Liver (tissue), 3 donors: ENCODE results near the gene XAB2.

Source experiments
- EGR1 ChIP-seq, 2 donors: IDR thresholded peaks; 2 replicates each; pipeline ENCODE4 v1.6.1; 2016 to 2018; ENCODE audit warnings: antibody characterized with exemption in 2 of 2, low read depth in 2 of 2
- FOXA1 ChIP-seq: IDR thresholded peaks from 2 replicates; pipeline ENCODE4 v1.6.1; 2016; ENCODE audit warnings: antibody characterized with exemption
- FOXA2 ChIP-seq: IDR thresholded peaks from 2 replicates; pipeline ENCODE4 v1.6.1; 2016; ENCODE audit warnings: antibody characterized with exemption
- HNF4G ChIP-seq: IDR thresholded peaks from 2 replicates; pipeline ENCODE4 v1.6.1; 2016; ENCODE audit warnings: antibody characterized with exemption
- JUND ChIP-seq, 2 donors: IDR thresholded peaks; 2 replicates each; pipeline ENCODE4 v1.6.1; 2016; ENCODE audit warnings: antibody characterized with exemption in 2 of 2
- MAX ChIP-seq: IDR thresholded peaks from 2 replicates; pipeline ENCODE4 v1.6.1; 2016; ENCODE audit warnings: antibody characterized with exemption
- RAD21 ChIP-seq, 2 donors: IDR thresholded peaks; 2 replicates each; pipeline ENCODE4 v1.6.1; 2016; ENCODE audit warnings: antibody characterized with exemption in 2 of 2, mild to moderate bottlenecking in 2 of 2
- SP1 ChIP-seq: IDR thresholded peaks from 2 replicates; pipeline ENCODE4 v1.6.1; 2018; ENCODE audit warnings: antibody characterized with exemption, mild to moderate bottlenecking
- YY1 ChIP-seq: IDR thresholded peaks from 2 replicates; pipeline ENCODE4 v1.6.1; 2016; ENCODE audit warnings: antibody characterized with exemption, mild to moderate bottlenecking
- TF ChIP-seq, protein P1 (sequence below): fragments of 150-350 bp; IDR thresholded peaks from 2 replicates; pipeline ENCODE4 v1.5.1; 2017; ENCODE audit warnings: improper control_type of control experiment, low read depth, low read length; ENCODE audit not compliant: missing input control
- TF ChIP-seq, protein P2 (sequence below): IDR thresholded peaks from 2 replicates; pipeline ENCODE4 v1.6.1; 2016; ENCODE audit warnings: antibody characterized with exemption
- donor health status: healthy.
- donor health status: healthy.

DNA sequence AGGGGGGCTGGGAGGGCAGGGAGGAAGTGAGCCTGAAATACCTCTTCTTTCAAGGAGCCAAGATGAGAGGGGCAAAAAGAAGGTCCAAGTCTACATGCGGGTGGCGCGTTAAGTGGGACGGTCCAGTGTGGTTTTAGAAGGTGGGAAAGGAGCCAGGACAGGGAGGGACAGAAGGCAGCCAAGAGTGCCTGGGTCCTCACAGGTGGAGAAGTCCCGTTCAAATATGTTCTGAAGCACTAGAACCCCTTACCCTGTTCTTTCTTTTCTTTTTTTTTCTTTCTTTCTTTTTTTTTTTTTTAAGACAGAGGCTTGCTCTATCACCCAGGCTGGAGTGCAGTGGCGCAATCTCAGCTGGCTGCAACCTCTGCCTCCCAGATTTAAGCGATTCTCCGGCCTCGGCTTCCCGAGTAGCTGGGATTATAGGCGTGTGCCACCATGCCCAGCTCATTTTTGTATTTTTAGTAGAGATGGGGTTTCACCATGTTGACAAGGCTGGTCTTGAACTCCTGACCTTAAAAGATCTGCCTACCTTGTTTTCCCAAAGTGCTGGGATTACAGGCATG lies 26.3 kb downstream of the XAB2 start:
- TF ChIP-seq, protein P1, sequence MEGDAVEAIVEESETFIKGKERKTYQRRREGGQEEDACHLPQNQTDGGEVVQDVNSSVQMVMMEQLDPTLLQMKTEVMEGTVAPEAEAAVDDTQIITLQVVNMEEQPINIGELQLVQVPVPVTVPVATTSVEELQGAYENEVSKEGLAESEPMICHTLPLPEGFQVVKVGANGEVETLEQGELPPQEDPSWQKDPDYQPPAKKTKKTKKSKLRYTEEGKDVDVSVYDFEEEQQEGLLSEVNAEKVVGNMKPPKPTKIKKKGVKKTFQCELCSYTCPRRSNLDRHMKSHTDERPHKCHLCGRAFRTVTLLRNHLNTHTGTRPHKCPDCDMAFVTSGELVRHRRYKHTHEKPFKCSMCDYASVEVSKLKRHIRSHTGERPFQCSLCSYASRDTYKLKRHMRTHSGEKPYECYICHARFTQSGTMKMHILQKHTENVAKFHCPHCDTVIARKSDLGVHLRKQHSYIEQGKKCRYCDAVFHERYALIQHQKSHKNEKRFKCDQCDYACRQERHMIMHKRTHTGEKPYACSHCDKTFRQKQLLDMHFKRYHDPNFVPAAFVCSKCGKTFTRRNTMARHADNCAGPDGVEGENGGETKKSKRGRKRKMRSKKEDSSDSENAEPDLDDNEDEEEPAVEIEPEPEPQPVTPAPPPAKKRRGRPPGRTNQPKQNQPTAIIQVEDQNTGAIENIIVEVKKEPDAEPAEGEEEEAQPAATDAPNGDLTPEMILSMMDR: no peak
- no peak for TF ChIP-seq SP1
- TF ChIP-seq EGR1 (IDR thresholded peaks at IDR 0.05; ENCODE audit: low read depth in 2 of 2): no peak
- TF ChIP-seq FOXA2: no peak
- TF ChIP-seq HNF4G: no peak
- no peak for TF ChIP-seq YY1
- TF ChIP-seq RAD21 (IDR thresholded peaks at IDR 0.05): no peak
- TF ChIP-seq, protein P2, sequence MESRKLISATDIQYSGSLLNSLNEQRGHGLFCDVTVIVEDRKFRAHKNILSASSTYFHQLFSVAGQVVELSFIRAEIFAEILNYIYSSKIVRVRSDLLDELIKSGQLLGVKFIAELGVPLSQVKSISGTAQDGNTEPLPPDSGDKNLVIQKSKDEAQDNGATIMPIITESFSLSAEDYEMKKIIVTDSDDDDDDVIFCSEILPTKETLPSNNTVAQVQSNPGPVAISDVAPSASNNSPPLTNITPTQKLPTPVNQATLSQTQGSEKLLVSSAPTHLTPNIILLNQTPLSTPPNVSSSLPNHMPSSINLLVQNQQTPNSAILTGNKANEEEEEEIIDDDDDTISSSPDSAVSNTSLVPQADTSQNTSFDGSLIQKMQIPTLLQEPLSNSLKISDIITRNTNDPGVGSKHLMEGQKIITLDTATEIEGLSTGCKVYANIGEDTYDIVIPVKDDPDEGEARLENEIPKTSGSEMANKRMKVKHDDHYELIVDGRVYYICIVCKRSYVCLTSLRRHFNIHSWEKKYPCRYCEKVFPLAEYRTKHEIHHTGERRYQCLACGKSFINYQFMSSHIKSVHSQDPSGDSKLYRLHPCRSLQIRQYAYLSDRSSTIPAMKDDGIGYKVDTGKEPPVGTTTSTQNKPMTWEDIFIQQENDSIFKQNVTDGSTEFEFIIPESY: no peak
- TF ChIP-seq FOXA1: no peak
- TF ChIP-seq JUND (IDR thresholded peaks at IDR 0.05): no peak
- TF ChIP-seq MAX: no peak
